ENCODE measurements around the gene HIVEP2.

The HIVEP2 gene

GRCh38 chr6:142821860-142822259 lies 123.1 kb downstream of the HIVEP2 start:
- DNase-seq (ENCODE audit: low read depth, low spot score) = peak; percentile 39

GRCh38 chr6:142821164-142821716 lies 123.7 kb downstream of the HIVEP2 start:
- no peak for DNase-seq (ENCODE audit: low read depth, low spot score)

GRCh38 chr6:142820338-142821051 lies 124.5 kb downstream of the HIVEP2 start:
- DNase-seq (ENCODE audit: low read depth, low spot score) = no peak

- DNase-seq (ENCODE audit: low read depth, low spot score) = no peak
These were observed 125.2 kb downstream of the HIVEP2 start for GRCh38 chr6:142819603-142820337.

GRCh38 chr6:142816486-142816885 lies 128.5 kb downstream of the HIVEP2 start:
- DNase-seq (ENCODE audit: low read depth, low spot score) = no peak

- peak; percentile 23 for DNase-seq (ENCODE audit: low read depth, low spot score)
These were observed 128.9 kb downstream of the HIVEP2 start for GRCh38 chr6:142816031-142816430.

- no peak for DNase-seq (ENCODE audit: low read depth, low spot score)
These were observed 133.1 kb downstream of the HIVEP2 start for GRCh38 chr6:142811923-142812322.

- DNase-seq (ENCODE audit: low read depth, low spot score) = peak; percentile 57
These were observed 133.9 kb downstream of the HIVEP2 start for GRCh38 chr6:142810952-142811514.

- no peak for DNase-seq (ENCODE audit: low read depth, low spot score)
These were observed 135.0 kb downstream of the HIVEP2 start for GRCh38 chr6:142809947-142810346.

GRCh38 chr6:142808405-142809061 lies 136.4 kb downstream of the HIVEP2 start:
- DNase-seq (ENCODE audit: low read depth, low spot score) = no peak

- DNase-seq (ENCODE audit: low read depth, low spot score) = no peak
These were observed 139.9 kb downstream of the HIVEP2 start for GRCh38 chr6:142805042-142805441.

GRCh38 chr6:142804490-142804889 lies 140.5 kb downstream of the HIVEP2 start:
- no peak for DNase-seq (ENCODE audit: low read depth, low spot score)

GRCh38 chr6:142803495-142804058 lies 141.4 kb downstream of the HIVEP2 start:
- no peak for DNase-seq (ENCODE audit: low read depth, low spot score)

- DNase-seq (ENCODE audit: low read depth, low spot score) = no peak
These were observed 141.9 kb downstream of the HIVEP2 start for GRCh38 chr6:142803032-142803431.

GRCh38 chr6:142802124-142802523 lies 142.9 kb downstream of the HIVEP2 start:
- DNase-seq (ENCODE audit: low read depth, low spot score) = peak; percentile 93

- DNase-seq (ENCODE audit: low read depth, low spot score) = no peak
These were observed 144.7 kb downstream of the HIVEP2 start for GRCh38 chr6:142800240-142800639.

GRCh38 chr6:142799639-142800038 lies 145.3 kb downstream of the HIVEP2 start:
- DNase-seq (ENCODE audit: low read depth, low spot score) = no peak

GRCh38 chr6:142797159-142797558 lies 147.8 kb downstream of the HIVEP2 start:
- DNase-seq (ENCODE audit: low read depth, low spot score) = no peak

- DNase-seq (ENCODE audit: low read depth, low spot score) = peak; percentile 29
These were observed 148.4 kb downstream of the HIVEP2 start for GRCh38 chr6:142796571-142796970.

GRCh38 chr6:142796024-142796423 lies 149.0 kb downstream of the HIVEP2 start:
- no peak for DNase-seq (ENCODE audit: low read depth, low spot score)

- no peak for DNase-seq (ENCODE audit: low read depth, low spot score)
These were observed 150.6 kb downstream of the HIVEP2 start for GRCh38 chr6:142794424-142794823.

- no peak for DNase-seq (ENCODE audit: low read depth, low spot score)
These were observed 154.7 kb downstream of the HIVEP2 start for GRCh38 chr6:142790257-142790656.
